Measurements from ENCODE around the gene CIB4. TPM values are rescaled to one million over a fixed set of nuclear protein-coding genes. Genes with fewer than 3 reads are reported as not detected.
"Not testable (repeated sequence)": the region's sequence is repeated elsewhere in the genome, so short reads cannot be mapped to it uniquely, and the experiment has no call there.

Gene CIB4
- total and polyA plus RNA-seq, 12 donors: not detected

GRCh38 chr2:26657265-26657664 is 16.1 kb upstream of the CIB4 start:
- Histone ChIP-seq H3K27ac (no peak overlapping the region), H3K4me1 (no peaks in the 10 kb centered on the region), H3K9me3 (peaks cover 0 to 27% (median 19%) of the 10 kb centered on the region in 11 donors), H3K36me3 (no peaks in the 10 kb centered on the region), H3K4me3 (no peak overlapping the region), H3K27me3 (peaks cover 0 to 9% (median 5%) of the 10 kb centered on the region in 7 donors)
- intact Hi-C loops (cut with DNase I): no loop called here
- no peak for ATAC-seq
- WGBS, 2 donors: 82 to 90% methylated on average over 4 of the region's 4 CpGs
- TF ChIP-seq, protein P1, sequence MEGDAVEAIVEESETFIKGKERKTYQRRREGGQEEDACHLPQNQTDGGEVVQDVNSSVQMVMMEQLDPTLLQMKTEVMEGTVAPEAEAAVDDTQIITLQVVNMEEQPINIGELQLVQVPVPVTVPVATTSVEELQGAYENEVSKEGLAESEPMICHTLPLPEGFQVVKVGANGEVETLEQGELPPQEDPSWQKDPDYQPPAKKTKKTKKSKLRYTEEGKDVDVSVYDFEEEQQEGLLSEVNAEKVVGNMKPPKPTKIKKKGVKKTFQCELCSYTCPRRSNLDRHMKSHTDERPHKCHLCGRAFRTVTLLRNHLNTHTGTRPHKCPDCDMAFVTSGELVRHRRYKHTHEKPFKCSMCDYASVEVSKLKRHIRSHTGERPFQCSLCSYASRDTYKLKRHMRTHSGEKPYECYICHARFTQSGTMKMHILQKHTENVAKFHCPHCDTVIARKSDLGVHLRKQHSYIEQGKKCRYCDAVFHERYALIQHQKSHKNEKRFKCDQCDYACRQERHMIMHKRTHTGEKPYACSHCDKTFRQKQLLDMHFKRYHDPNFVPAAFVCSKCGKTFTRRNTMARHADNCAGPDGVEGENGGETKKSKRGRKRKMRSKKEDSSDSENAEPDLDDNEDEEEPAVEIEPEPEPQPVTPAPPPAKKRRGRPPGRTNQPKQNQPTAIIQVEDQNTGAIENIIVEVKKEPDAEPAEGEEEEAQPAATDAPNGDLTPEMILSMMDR (IDR thresholded peaks at IDR 0.05): no peak
- no peak for DNase-seq

DNA sequence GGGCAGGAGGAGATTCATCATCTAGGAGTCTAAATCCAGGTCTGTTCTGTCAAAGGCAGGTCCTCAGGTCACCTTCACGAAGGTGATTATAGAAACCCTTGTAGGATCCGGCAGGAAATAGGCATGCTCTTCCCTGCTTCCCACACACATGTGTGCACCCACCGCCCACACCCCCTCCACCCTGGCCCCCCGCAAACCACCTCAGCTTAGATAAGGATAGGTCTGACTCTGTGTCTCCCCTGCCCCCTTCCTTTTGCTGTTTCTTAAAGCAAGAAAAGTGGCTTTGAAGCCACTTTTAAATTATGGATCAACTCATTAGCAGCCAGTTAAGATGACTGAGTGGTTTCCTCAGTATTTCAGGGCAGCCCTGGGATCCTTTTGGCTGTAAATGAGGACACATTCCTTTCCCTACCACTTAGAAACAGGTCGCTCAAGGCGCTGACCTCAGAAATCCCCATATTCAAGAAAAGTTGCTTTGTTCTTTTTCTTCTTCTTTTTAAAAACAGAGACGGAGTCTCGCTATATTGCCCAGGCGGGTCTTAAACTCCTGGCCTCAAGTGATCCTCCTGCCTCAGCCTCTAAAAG is 14.5 kb upstream of the CIB4 start:
- no peak overlapping the region for H3K27ac ChIP-seq
- ATAC-seq (no peak), DNase-seq (no peak)
- H3K4me3 ChIP-seq: no peak overlapping the region
- H3K9me3 ChIP-seq: peaks cover 0 to 19% (median 14%) of the 10 kb centered on the region in 11 donors
- 84 to 90% methylated on average over 9 of the region's 9 CpGs for WGBS, 2 donors
- no peaks in the 10 kb centered on the region for H3K4me1 ChIP-seq
- intact Hi-C loops (cut with DNase I): no loop called here
- TF ChIP-seq, protein P1 (IDR thresholded peaks at IDR 0.05): no peak
- H3K36me3 ChIP-seq: no peaks in the 10 kb centered on the region
- H3K27me3 ChIP-seq: peaks cover 0 to 9% (median 5%) of the 10 kb centered on the region in 7 donors

DNA sequence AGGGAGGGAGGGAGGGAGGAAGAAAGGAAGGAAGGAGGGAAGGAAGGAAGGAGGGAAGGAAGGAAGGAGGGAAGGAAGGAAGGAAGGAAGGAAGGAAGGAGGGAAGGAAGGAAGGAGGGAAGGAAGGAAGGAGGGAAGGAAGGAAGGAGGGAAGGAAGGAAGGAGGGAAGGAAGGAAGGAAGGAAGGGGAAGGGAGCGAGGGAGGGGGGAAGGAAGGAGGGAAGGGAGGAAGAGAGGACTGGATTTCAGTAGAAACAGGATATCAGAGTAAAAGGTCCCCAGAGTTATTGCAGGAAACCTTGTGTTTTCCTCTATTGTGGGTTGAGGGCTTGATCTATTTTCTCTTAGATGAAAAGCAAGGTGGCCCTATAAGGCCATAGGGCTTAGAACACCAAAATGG is 14.0 kb upstream of the CIB4 start:
- peaks cover 0 to 14% (median 8%) of the 10 kb centered on the region in 11 donors for H3K9me3 ChIP-seq
- H3K4me1 ChIP-seq; H3K36me3 ChIP-seq; H3K4me3 ChIP-seq; H3K27ac ChIP-seq; intact Hi-C loops (cut with DNase I); H3K27me3 ChIP-seq; DNase-seq; ATAC-seq: not testable (repeated sequence)
- WGBS, 2 donors: 37 to 76% methylated on average over 1 of the region's 1 CpG

- H3K9me3 ChIP-seq: peaks cover 0 to 2% (median 0%) of the 10 kb centered on the region in 11 donors
- intact Hi-C loops (cut with DNase I): no loop called here
- no peak overlapping the region for H3K27ac ChIP-seq
- DNase-seq: no peak
- WGBS, 2 donors: 83 to 89% methylated on average over 3 of the region's 3 CpGs
- peaks cover 0 to 9% (median 4%) of the 10 kb centered on the region in 7 donors for H3K27me3 ChIP-seq
- H3K4me3 ChIP-seq: no peak overlapping the region
- TF ChIP-seq, protein P1 (IDR thresholded peaks at IDR 0.05): no peak
- no peaks in the 10 kb centered on the region for H3K4me1 ChIP-seq
- ATAC-seq: no peak
- no peaks in the 10 kb centered on the region for H3K36me3 ChIP-seq
Observed at GRCh38 chr2:26654061-26654340, 12.8 kb upstream of the CIB4 start.

DNA sequence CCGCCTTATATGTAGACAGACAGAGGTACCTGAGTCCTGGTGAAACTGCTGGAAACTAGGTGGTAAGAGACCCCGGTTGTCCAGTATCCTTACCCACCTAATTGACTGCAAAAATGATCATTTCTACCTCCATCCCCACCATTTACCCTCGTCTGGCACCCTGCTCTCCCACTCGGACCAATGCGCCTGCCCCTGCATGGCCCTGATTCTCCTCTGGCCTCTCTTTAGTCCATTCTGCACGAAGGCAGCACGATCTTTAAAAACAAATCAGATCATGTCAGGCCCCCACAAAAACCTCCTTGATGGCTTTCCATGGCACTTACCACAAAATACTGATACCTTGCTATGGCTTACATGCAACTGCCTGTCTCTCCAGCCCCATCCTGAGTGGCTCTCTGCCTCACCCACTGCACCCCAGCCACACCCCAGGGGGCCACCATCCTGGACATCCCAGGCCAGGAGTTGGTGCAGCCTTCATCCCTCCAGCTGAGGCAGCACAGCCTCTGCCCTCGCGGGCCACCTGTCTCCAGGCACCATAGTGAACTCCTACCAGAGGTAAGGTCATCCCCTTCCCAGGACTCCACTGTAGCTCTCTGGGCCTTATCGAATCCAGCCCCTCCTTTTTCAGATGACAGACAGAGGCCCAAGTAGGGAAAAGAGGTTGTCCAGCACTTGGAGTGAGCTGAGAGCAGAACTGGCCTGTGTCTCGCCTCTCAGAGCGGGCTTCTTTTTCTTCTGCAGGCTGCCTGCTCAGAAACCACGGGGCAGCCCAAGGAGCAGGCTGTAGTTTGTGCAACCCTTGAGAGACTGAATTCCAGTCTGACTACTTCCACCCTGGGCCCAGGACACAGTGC is 12.3 kb upstream of the CIB4 start:
- Histone ChIP-seq H3K4me1 (no peaks in the 10 kb centered on the region), H3K9me3 (no peaks in the 10 kb centered on the region), H3K36me3 (no peaks in the 10 kb centered on the region), H3K4me3 (no peak overlapping the region), H3K27ac (no peak overlapping the region), H3K27me3 (peaks cover 0 to 9% (median 0%) of the 10 kb centered on the region in 7 donors)
- TF ChIP-seq, protein P1 (IDR thresholded peaks at IDR 0.05): no peak
- no peak for DNase-seq
- WGBS, 2 donors: 84 to 85% methylated on average over 13 of the region's 13 CpGs
- peak in 1 of 8 donors; percentile 13 for ATAC-seq
- intact Hi-C loops (cut with DNase I): no loop called here

All from heart right ventricle (tissue), 16 donors.